Adrenal gland (tissue), 12 donors: ENCODE measurements around the gene PPP2R2C. TPM values are rescaled to one million over a fixed set of nuclear protein-coding genes. Genes with fewer than 3 reads are reported as not detected.

Experiments used
- DNase-seq, 7 donors: peaks; one replicate each; pipeline ENCODE4 v3.0.0-alpha.2; 2019 to 2020
- H3K27ac ChIP-seq, 5 donors: fragments of 200-600 bp; sonication (generic) in 4 of 5; 1 replicate in 3 of 5; 2 replicates in 2 of 5; pipeline versions ENCODE4 v1.5.1 to v1.8.0; 2016 to 2020; ENCODE audit warnings: mild to moderate bottlenecking in 1 of 5
- H3K27me3 ChIP-seq: fragments of 200-600 bp; 2 replicates; pipeline ENCODE4 v1.8.0; 2021
- H3K36me3 ChIP-seq, 2 donors: fragments of 200-600 bp; replicated peaks in 1 of 2; 1 replicate in 1 of 2; 2 replicates in 1 of 2; pipeline versions ENCODE4 v1.5.1 to v1.8.0; 2018 to 2022
- H3K4me1 ChIP-seq, 2 donors: fragments of 200-600 bp; replicated peaks in 1 of 2; 1 replicate in 1 of 2; 2 replicates in 1 of 2; pipeline versions ENCODE4 v1.5.1 to v1.8.0; 2018 to 2021
- H3K4me3 ChIP-seq, 4 donors: fragments of 200-600 bp; sonication (generic) in 3 of 4; one replicate each; pipeline ENCODE4 v1.5.1; 2016 to 2018
- H3K9me3 ChIP-seq, 3 donors: fragments of 200-600 bp; sonication (generic) in 1 of 3; replicated peaks in 1 of 3; 1 replicate in 2 of 3; 2 replicates in 1 of 3; pipeline versions ENCODE4 v1.5.1 to v1.8.0; 2016 to 2021
- POLR2A ChIP-seq, 2 donors: fragments of 450-650 bp; IDR thresholded peaks; one replicate each; pipeline ENCODE4 v1.6.1; 2017; ENCODE audit warnings: antibody characterized with exemption in 2 of 2, mild to moderate bottlenecking in 2 of 2, moderate library complexity in 1 of 2
- WGBS, 4 donors: extraction: QIAGEN DNeasy Blood & Tissue Kit in 2 of 4; methylation state at CpG; one replicate each; pipeline versions ENCODE4 v1.1.5 to v1.1.7; 2013 to 2017; 5-methylcytosine and 5-hydroxymethylcytosine counted together
- intact Hi-C, 2 donors: fragments of 100-400 bp; cut with DNase I; formaldehyde crosslinking; loops; one replicate each; pipeline versions ENCODE4 v1.14.1 to v1.15.0; 2022 to 2023
- polyA plus RNA-seq, 3 donors: library from polyadenylated mRNA; stranded (reverse); fragments of 200-250 nt in 2 of 3; fragments of 350-450 nt in 1 of 3; fragmentation: Illumina TruSeq in 1 of 3; extraction: RNeasy Lipid Tissue Mini Kit (QIAGEN cat#74804) in 1 of 3; gene quantifications; one replicate each; pipeline ENCODE4 v1.2.3, GENCODE V29; 2013 to 2014
- total RNA-seq, 9 donors: library from RNA; depleted of rRNA in 4 of 9; stranded (reverse); fragments of >200 nt in 4 of 9; fragments of 120-200 nt in 1 of 9; fragmentation: NEBNext Ultra II Directional in 1 of 9; extraction: Animal tissue kit (Norgen Biotek cat#: 25700) in 1 of 9; gene quantifications; one replicate each; pipeline versions ENCODE4 v1.1.0 to v1.2.4, GENCODE V29; 2013 to 2023
- TF ChIP-seq, protein P1 (sequence below), 6 experiments: fragments of 450-650 bp in 4 of 6; fragments of 200-600 bp in 2 of 6; sonication (generic) in 1 of 6; IDR thresholded peaks; 1 replicate in 5 of 6; 2 replicates in 1 of 6; pipeline versions ENCODE4 v1.5.1 to v1.8.0; 2016 to 2021; ENCODE audit warnings: antibody characterized with exemption in 6 of 6, mild to moderate bottlenecking in 2 of 6, moderate library complexity in 1 of 6
- donor health status: healthy with polysubstance abuse.
- donor health status: Bipolar disorder and iron deficiency.
- donor health status: DM: yes; HTN: yes; CAD: no.
- donor health status: DM: no; HTN: no; CAD: no.
- donor health status: DM: no; HTN: no; CAD: no.
- donor health status: DM: yes; HTN: yes; CAD: no.

Gene PPP2R2C
- total and polyA plus RNA-seq, 12 donors = 0.17 to 7.2 (median 2.0) TPM; not detected in 3

DNA sequence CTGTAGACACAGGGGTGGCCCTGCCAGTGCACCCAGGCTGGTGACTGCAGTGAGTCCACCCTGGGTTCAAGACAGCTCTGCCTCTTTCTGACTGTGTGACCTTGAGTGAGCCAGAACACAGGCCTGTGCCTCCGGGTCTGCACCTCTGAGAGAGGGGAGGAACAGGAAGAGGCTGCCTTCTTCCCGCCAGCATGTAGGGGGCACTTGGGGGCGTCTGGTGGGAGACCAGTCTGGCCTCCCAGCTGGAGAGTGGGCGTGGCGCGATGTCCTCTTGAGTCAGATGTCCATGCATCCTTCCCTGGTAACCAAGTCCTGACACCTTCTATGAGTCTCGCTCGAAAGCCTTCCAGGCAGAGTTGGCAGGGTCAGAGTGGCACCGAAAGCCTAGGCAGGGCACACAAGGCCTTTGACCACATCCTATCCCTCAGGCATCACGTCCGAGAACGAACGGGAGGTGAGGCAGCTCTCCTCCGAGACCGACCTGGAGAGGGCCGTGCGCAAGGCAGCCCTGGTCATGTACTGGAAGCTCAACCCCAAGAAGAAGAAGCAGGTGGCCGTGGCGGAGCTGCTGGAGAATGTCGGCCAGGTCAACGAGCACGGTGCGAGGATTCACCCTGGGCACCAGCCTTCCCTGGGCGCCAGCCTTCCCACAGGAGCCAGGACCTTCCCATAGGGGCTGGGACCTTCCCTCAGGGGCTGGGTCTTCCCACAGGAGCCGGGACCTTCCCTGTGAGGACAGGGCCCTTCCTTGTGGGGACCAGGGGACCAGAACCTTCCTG is 181.5 kb downstream of the PPP2R2C start:
- 89 to 96% (median 93%) methylated on average over 14 to 25 of the region's 25 CpGs for WGBS, 4 donors
- H3K4me1 ChIP-seq = no peaks in the 10 kb centered on the region
- H3K36me3 ChIP-seq = peaks cover 0 to 65% of the 10 kb centered on the region in 2 donors
- no peaks in the 10 kb centered on the region for H3K27me3 ChIP-seq
- TF ChIP-seq, protein P1, sequence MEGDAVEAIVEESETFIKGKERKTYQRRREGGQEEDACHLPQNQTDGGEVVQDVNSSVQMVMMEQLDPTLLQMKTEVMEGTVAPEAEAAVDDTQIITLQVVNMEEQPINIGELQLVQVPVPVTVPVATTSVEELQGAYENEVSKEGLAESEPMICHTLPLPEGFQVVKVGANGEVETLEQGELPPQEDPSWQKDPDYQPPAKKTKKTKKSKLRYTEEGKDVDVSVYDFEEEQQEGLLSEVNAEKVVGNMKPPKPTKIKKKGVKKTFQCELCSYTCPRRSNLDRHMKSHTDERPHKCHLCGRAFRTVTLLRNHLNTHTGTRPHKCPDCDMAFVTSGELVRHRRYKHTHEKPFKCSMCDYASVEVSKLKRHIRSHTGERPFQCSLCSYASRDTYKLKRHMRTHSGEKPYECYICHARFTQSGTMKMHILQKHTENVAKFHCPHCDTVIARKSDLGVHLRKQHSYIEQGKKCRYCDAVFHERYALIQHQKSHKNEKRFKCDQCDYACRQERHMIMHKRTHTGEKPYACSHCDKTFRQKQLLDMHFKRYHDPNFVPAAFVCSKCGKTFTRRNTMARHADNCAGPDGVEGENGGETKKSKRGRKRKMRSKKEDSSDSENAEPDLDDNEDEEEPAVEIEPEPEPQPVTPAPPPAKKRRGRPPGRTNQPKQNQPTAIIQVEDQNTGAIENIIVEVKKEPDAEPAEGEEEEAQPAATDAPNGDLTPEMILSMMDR (IDR thresholded peaks at IDR 0.05) = no peak
- no peak for TF ChIP-seq POLR2A (IDR thresholded peaks at IDR 0.05)
- no peaks in the 10 kb centered on the region for H3K9me3 ChIP-seq
- no peak overlapping the region for H3K27ac ChIP-seq
- intact Hi-C loops = no loop called here
- no peak overlapping the region for H3K4me3 ChIP-seq
- no peak for DNase-seq

DNA sequence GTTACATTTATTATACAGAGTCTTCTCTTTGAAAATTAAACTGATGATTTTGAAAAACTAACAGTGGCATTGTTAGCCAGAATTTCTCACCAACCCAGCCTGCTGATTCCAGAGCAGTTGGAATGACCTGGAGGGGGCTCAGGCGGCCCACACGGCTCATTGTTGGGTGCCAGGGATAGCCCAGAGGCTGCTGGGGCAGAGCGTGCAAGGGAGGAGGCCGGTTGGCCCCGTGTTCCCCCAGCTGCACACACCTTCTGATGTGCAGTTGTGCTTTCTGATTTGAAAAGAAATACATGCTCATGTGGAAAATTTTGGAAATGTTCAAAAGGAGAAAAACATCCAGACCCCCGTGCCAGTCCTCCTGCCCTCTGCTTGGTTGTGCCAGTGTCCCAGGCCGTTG is 182.2 kb downstream of the PPP2R2C start:
- no peak overlapping the region for H3K27ac ChIP-seq
- intact Hi-C loops = no loop called here
- TF ChIP-seq, protein P1 (IDR thresholded peaks at IDR 0.05) = no peak
- no peak for TF ChIP-seq POLR2A (IDR thresholded peaks at IDR 0.05)
- DNase-seq = no peak
- H3K4me3 ChIP-seq = no peak overlapping the region
- H3K4me1 ChIP-seq = no peaks in the 10 kb centered on the region
- no peaks in the 10 kb centered on the region for H3K9me3 ChIP-seq
- H3K27me3 ChIP-seq = no peaks in the 10 kb centered on the region
- 91 to 96% (median 93%) methylated on average over 7 of the region's 7 CpGs for WGBS, 4 donors
- peaks cover 0 to 62% of the 10 kb centered on the region in 2 donors for H3K36me3 ChIP-seq

DNA sequence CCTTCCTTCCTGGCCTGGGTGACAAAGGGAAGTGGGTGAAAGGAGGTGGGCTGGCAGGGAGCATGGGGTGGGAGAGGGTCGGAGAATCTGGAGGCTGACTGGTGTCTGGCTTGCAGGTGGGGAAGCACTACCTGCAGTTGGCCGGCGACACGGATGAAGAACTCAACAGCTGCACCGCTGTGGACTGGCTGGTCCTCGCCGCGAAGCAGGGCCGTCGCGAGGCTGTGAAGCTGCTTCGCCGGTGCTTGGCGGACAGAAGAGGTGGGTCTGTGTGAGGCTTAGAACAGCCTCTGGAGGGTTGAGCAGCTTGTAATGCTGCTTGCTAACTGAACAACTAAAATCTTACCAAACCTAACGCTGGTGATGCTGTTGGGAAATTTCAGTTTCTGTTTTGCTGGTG is 183.5 kb downstream of the PPP2R2C start:
- TF ChIP-seq, protein P1 (IDR thresholded peaks at IDR 0.05) = no peak
- TF ChIP-seq POLR2A (IDR thresholded peaks at IDR 0.05) = no peak
- no peak for DNase-seq
- H3K27me3 ChIP-seq = no peaks in the 10 kb centered on the region
- H3K4me3 ChIP-seq = no peak overlapping the region
- H3K9me3 ChIP-seq = no peaks in the 10 kb centered on the region
- H3K27ac ChIP-seq = no peak overlapping the region
- peaks cover 0 to 53% of the 10 kb centered on the region in 2 donors for H3K36me3 ChIP-seq
- intact Hi-C loops = no loop called here
- WGBS, 4 donors = 95 to 97% (median 96%) methylated on average over 15 of the region's 15 CpGs
- H3K4me1 ChIP-seq = no peaks in the 10 kb centered on the region

DNA sequence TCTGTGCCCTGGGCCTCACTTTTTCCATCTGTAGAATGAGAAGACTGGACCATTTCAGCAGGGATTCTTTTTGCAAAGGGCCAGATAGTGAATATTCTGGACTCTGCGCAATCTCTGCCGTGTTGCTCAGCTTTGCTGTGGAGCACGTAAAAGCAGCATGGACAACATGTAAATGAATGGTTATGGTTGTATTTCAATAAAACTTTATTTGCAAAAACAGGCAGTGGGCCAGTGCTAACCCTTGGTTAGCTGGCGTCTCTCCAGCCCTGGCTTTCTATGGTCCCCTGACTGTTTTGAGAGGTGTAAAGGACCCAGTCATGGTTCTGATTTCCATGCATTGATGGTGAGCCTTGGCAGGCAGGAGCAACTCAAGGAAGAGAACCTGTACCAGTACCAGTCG is 184.1 kb downstream of the PPP2R2C start:
- no peak overlapping the region for H3K4me3 ChIP-seq
- TF ChIP-seq, protein P1 (IDR thresholded peaks at IDR 0.05) = no peak
- no peak for TF ChIP-seq POLR2A (IDR thresholded peaks at IDR 0.05)
- 92 to 98% (median 95%) methylated on average over 5 of the region's 5 CpGs for WGBS, 4 donors
- H3K36me3 ChIP-seq = peaks cover 0 to 48% of the 10 kb centered on the region in 2 donors
- H3K27me3 ChIP-seq = no peaks in the 10 kb centered on the region
- no peak overlapping the region for H3K27ac ChIP-seq
- no peaks in the 10 kb centered on the region for H3K9me3 ChIP-seq
- DNase-seq = no peak
- no peaks in the 10 kb centered on the region for H3K4me1 ChIP-seq
- intact Hi-C loops = no loop called here
